ENCODE results near the gene VILL.

VILL gene

DNA sequence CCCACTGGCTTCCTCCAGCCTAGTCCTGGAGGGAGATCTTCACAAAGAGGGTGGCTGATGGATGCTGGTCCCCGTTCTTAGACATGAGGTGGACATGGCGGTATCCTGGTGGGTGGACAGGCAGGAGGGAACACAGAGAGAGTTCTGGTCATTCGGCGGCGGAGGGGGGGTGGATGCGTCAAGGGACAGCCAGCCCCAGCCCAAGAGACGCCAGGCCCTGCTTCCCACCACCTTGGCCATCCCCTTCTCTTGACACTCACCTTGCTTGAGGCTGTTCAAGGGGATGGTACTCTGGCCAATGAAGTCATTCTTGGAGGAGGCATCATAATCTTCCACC is 17.1 kb downstream of the VILL start:
- Histone ChIP-seq H3K9me2 (ENCODE audit: low read depth, low read length) (no peaks in the 10 kb centered on the region), H3K9ac (ENCODE audit: low read length) (no peak overlapping the region), H3K36me3 (ENCODE audit: insufficient read depth, low read length) (peaks cover 9% of the 10 kb centered on the region; the same call in 1 of the 2 replicates), H2AFZ (ENCODE audit: low read length) (no peak overlapping the region), H3K27me3 (ENCODE audit: insufficient read depth, low read length) (no peaks in the 10 kb centered on the region), H3K27ac (ENCODE audit: low read depth, low read length, poor library complexity, severe bottlenecking) (no peak overlapping the region), H3F3A (ENCODE audit: insufficient read depth, low read length) (no peaks in the 10 kb centered on the region), H3K79me2 (ENCODE audit: insufficient read depth, low read length) (no peaks in the 10 kb centered on the region), H3K4me3 (ENCODE audit: low read depth, low read length, poor library complexity, severe bottlenecking) (no peak overlapping the region), H4K20me1 (ENCODE audit: insufficient read depth, low read length) (no peaks in the 10 kb centered on the region), H3K4me1 (ENCODE audit: insufficient read depth, low read length, severe bottlenecking) (peaks cover 4% of the 10 kb centered on the region), H3K9me3 (ENCODE audit: low read length) (no peaks in the 10 kb centered on the region), H3K4me2 (ENCODE audit: low read length) (no peak overlapping the region)
- TF ChIP-seq, protein P1, sequence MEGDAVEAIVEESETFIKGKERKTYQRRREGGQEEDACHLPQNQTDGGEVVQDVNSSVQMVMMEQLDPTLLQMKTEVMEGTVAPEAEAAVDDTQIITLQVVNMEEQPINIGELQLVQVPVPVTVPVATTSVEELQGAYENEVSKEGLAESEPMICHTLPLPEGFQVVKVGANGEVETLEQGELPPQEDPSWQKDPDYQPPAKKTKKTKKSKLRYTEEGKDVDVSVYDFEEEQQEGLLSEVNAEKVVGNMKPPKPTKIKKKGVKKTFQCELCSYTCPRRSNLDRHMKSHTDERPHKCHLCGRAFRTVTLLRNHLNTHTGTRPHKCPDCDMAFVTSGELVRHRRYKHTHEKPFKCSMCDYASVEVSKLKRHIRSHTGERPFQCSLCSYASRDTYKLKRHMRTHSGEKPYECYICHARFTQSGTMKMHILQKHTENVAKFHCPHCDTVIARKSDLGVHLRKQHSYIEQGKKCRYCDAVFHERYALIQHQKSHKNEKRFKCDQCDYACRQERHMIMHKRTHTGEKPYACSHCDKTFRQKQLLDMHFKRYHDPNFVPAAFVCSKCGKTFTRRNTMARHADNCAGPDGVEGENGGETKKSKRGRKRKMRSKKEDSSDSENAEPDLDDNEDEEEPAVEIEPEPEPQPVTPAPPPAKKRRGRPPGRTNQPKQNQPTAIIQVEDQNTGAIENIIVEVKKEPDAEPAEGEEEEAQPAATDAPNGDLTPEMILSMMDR (IDR thresholded peaks at IDR 0.05; ENCODE audit: low read length), result no peak
- TF ChIP-seq EZH2 (IDR thresholded peaks at IDR 0.05; ENCODE audit: borderline replicate concordance, low read length), result no peak

DNA sequence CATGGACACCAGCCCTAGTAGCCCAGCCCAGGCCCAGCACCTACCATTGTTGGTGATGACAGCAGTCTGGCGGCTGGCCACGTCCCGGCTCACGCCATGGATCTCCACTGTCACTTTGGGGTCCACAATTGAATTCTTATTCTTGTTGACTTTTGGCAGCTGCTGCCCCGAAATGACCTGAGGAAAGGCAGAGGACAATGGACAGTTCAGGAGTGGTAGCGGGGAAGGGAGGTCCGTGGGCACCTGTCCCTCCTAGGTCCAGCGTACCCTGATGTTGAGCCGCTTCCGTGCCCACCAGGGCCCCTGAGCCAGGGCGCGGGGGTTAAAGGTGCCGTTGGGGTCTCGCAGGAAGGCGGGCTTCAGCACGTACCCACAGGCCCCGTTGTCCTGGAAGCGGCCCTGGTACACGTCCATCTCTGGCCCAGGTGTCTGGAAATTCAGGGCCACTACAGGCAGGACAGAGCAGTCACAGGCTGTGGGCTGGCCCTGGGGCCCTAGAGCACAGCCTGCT is 17.7 kb downstream of the VILL start:
- H3K9ac ChIP-seq (ENCODE audit: low read length), result no peak overlapping the region
- peaks cover 7% of the 10 kb centered on the region; the same call in 1 of the 2 replicates for H3K36me3 ChIP-seq (ENCODE audit: insufficient read depth, low read length)
- no peak overlapping the region for H3K4me2 ChIP-seq (ENCODE audit: low read length)

DNA sequence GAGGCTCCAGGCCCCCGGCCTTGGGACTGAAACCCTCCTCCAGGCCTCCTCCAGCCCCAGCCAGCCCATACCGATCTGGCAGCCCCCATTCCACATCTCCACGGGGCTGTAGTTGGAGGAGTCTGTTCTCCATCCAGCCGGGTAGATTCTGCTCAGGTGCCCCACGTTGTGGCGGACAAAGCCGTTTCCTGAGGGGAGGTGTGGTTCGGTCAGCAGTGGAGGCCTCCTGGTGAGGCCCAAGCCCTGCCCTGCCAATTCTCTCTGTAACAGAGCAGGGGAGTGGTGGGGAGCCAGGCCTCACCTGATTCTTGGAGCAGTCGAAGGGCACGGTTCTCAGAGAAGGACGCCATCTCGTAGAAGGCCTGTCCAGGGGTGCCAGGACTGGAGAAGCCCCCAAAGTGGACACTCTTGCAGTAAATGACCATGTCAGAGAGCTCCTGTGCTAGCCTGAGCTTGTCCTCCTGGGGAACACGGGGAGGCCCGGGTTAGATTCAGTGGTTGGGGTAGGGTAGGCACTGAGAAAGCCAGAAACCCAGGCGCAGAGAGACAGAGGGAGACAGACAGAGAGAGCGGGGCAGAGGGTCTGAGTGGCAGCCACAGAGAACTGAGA is 18.5 kb downstream of the VILL start:
- no peak for TF ChIP-seq EZH2 (IDR thresholded peaks at IDR 0.05; ENCODE audit: borderline replicate concordance, low read length)
- TF ChIP-seq, protein P1 (IDR thresholded peaks at IDR 0.05; ENCODE audit: low read length), result no peak
- no peaks in the 10 kb centered on the region for H3K27me3 ChIP-seq (ENCODE audit: insufficient read depth, low read length)
- H3K79me2 ChIP-seq (ENCODE audit: insufficient read depth, low read length), result no peaks in the 10 kb centered on the region
- no peak overlapping the region for H3K27ac ChIP-seq (ENCODE audit: low read depth, low read length, poor library complexity, severe bottlenecking)
- H4K20me1 ChIP-seq (ENCODE audit: insufficient read depth, low read length), result no peaks in the 10 kb centered on the region
- H3K4me2 ChIP-seq (ENCODE audit: low read length), result no peak overlapping the region
- no peaks in the 10 kb centered on the region for H3K9me3 ChIP-seq (ENCODE audit: low read length)
- H3K4me1 ChIP-seq (ENCODE audit: insufficient read depth, low read length, severe bottlenecking), result peaks cover 4% of the 10 kb centered on the region
- H3K4me3 ChIP-seq (ENCODE audit: low read depth, low read length, poor library complexity, severe bottlenecking), result no peak overlapping the region
- peaks cover 7% of the 10 kb centered on the region; the same call in 1 of the 2 replicates for H3K36me3 ChIP-seq (ENCODE audit: insufficient read depth, low read length)
- H3K9me2 ChIP-seq (ENCODE audit: low read depth, low read length), result no peaks in the 10 kb centered on the region
- H2AFZ ChIP-seq (ENCODE audit: low read length), result no peak overlapping the region
- no peak overlapping the region for H3K9ac ChIP-seq (ENCODE audit: low read length)
- no peaks in the 10 kb centered on the region for H3F3A ChIP-seq (ENCODE audit: insufficient read depth, low read length)

More for the DNA sequence above, 17.7 kb downstream of the VILL start:
- TF ChIP-seq EZH2 (IDR thresholded peaks at IDR 0.05; ENCODE audit: borderline replicate concordance, low read length), result no peak
- TF ChIP-seq, protein P1 (IDR thresholded peaks at IDR 0.05; ENCODE audit: low read length), result no peak
- no peak overlapping the region for H3K4me3 ChIP-seq (ENCODE audit: low read depth, low read length, poor library complexity, severe bottlenecking)
- no peak overlapping the region for H3K27ac ChIP-seq (ENCODE audit: low read depth, low read length, poor library complexity, severe bottlenecking)
- H4K20me1 ChIP-seq (ENCODE audit: insufficient read depth, low read length), result no peaks in the 10 kb centered on the region
- H3F3A ChIP-seq (ENCODE audit: insufficient read depth, low read length), result no peaks in the 10 kb centered on the region
- H3K9me2 ChIP-seq (ENCODE audit: low read depth, low read length), result no peaks in the 10 kb centered on the region
- peaks cover 4% of the 10 kb centered on the region for H3K4me1 ChIP-seq (ENCODE audit: insufficient read depth, low read length, severe bottlenecking)
- H3K79me2 ChIP-seq (ENCODE audit: insufficient read depth, low read length), result no peaks in the 10 kb centered on the region
- H3K9me3 ChIP-seq (ENCODE audit: low read length), result no peaks in the 10 kb centered on the region
- H3K27me3 ChIP-seq (ENCODE audit: insufficient read depth, low read length), result no peaks in the 10 kb centered on the region
- H2AFZ ChIP-seq (ENCODE audit: low read length), result no peak overlapping the region

All from OCI-LY1 (cell line).